Measurements from ENCODE around the gene TMEM26.

DNA sequence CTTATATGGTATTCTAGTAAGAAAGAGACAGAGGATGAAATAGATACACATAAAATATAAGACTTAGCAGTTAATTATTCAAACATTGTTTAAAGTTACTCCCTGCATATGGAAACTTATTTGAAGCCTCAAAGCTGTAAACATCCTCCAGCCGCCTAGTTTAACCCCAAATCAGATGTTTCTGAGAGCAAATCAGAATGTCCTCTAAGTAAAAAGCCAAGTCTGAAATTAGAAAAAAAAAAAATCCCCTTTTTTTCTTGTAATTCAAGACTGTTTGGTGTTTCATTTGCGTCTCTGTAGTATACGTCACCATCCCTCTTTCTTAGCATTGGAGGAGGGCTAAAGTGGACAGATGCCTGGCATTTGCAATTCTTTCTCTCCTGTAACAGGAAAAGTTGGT lies 46.4 kb downstream of the TMEM26 start:
- TF ChIP-seq, protein P1, sequence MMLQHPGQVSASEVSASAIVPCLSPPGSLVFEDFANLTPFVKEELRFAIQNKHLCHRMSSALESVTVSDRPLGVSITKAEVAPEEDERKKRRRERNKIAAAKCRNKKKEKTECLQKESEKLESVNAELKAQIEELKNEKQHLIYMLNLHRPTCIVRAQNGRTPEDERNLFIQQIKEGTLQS (IDR thresholded peaks at IDR 0.05; ENCODE audit: insufficient read depth, low read depth, low read length), result no peak
- no peak for TF ChIP-seq EZH2 (IDR thresholded peaks at IDR 0.05; ENCODE audit: low read depth, low read length, severe bottlenecking)
- TF ChIP-seq, protein P2, sequence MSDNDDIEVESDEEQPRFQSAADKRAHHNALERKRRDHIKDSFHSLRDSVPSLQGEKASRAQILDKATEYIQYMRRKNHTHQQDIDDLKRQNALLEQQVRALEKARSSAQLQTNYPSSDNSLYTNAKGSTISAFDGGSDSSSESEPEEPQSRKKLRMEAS (IDR thresholded peaks at IDR 0.05), result no peak
- TF ChIP-seq POLR2AphosphoS5 (IDR thresholded peaks at IDR 0.05; ENCODE audit: low read depth, low read length), result no peak
- TF ChIP-seq SAP30 (IDR thresholded peaks at IDR 0.05; ENCODE audit: insufficient read depth, insufficient replicate concordance, low read length), result no peak
- no peak for TF ChIP-seq HDAC2 (IDR thresholded peaks at IDR 0.05; ENCODE audit: borderline replicate concordance in 1 of 2, low read depth in 2 of 2, low read length in 2 of 2)
- no peak for TF ChIP-seq YY1 (IDR thresholded peaks at IDR 0.05; ENCODE audit: low read depth, low read length)
- TF ChIP-seq, protein P3, sequence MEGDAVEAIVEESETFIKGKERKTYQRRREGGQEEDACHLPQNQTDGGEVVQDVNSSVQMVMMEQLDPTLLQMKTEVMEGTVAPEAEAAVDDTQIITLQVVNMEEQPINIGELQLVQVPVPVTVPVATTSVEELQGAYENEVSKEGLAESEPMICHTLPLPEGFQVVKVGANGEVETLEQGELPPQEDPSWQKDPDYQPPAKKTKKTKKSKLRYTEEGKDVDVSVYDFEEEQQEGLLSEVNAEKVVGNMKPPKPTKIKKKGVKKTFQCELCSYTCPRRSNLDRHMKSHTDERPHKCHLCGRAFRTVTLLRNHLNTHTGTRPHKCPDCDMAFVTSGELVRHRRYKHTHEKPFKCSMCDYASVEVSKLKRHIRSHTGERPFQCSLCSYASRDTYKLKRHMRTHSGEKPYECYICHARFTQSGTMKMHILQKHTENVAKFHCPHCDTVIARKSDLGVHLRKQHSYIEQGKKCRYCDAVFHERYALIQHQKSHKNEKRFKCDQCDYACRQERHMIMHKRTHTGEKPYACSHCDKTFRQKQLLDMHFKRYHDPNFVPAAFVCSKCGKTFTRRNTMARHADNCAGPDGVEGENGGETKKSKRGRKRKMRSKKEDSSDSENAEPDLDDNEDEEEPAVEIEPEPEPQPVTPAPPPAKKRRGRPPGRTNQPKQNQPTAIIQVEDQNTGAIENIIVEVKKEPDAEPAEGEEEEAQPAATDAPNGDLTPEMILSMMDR (IDR thresholded peaks at IDR 0.05; ENCODE audit: control extremely low read depth in 1 of 3, insufficient read depth in 1 of 3, low read depth in 1 of 3, low read length in 3 of 3), result no peak
- no peak for TF ChIP-seq BACH1 (IDR thresholded peaks at IDR 0.05; ENCODE audit: low read length)
- TF ChIP-seq, protein P4, sequence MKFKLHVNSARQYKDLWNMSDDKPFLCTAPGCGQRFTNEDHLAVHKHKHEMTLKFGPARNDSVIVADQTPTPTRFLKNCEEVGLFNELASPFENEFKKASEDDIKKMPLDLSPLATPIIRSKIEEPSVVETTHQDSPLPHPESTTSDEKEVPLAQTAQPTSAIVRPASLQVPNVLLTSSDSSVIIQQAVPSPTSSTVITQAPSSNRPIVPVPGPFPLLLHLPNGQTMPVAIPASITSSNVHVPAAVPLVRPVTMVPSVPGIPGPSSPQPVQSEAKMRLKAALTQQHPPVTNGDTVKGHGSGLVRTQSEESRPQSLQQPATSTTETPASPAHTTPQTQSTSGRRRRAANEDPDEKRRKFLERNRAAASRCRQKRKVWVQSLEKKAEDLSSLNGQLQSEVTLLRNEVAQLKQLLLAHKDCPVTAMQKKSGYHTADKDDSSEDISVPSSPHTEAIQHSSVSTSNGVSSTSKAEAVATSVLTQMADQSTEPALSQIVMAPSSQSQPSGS (IDR thresholded peaks at IDR 0.05; ENCODE audit: low read length), result no peak
- TF ChIP-seq, protein P5, sequence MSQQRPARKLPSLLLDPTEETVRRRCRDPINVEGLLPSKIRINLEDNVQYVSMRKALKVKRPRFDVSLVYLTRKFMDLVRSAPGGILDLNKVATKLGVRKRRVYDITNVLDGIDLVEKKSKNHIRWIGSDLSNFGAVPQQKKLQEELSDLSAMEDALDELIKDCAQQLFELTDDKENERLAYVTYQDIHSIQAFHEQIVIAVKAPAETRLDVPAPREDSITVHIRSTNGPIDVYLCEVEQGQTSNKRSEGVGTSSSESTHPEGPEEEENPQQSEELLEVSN (IDR thresholded peaks at IDR 0.05), result no peak
- TF ChIP-seq SUZ12 (IDR thresholded peaks at IDR 0.05; ENCODE audit: low read length), result no peak
- no peak for TF ChIP-seq PHF8 (conservative IDR thresholded peaks at IDR 0.05; ENCODE audit: low read depth, low read length)
